WTC11 (cell line): Measurements from ENCODE around the gene RAI1. TPM values are rescaled to one million over a fixed set of nuclear protein-coding genes. Genes with fewer than 3 reads are reported as not detected.

Source experiments
- ATAC-seq: fragments of 200-7000 bp; cut with Tn5 transposase; 2 replicates; pipeline ENCODE4 v1.10.0; 2021; ENCODE audit warnings: mild to moderate bottlenecking, moderate library complexity
- CTCF ChIA-PET: fragments of 300-600 bp; sonication (Branson Sonifier 250); formaldehyde crosslinking; loops from one replicate; lab custom pipeline; 2021; ENCODE audit warnings: antibody characterized with exemption; lab: Charles Lee
- POLR2A ChIA-PET: fragments of 350-600 bp; sonication (Branson Sonifier 250); formaldehyde crosslinking; loops from one replicate; lab custom pipeline; 2021; ENCODE audit warnings: antibody characterized with exemption; lab: Charles Lee
- DNase-seq: peaks from one replicate; pipeline ENCODE4 v3.0.0; 2021; ENCODE audit warnings: low spot score
- H3K27ac Mint-ChIP-seq: 2 replicates; pipeline ENCODE4 v1.8.0; 2021; ENCODE audit warnings: mixed read lengths
- H3K27me3 Mint-ChIP-seq: 2 replicates; pipeline ENCODE4 v1.8.0; 2021; ENCODE audit warnings: low read depth, mild to moderate bottlenecking, moderate library complexity, mixed read lengths
- H3K36me3 Mint-ChIP-seq: 2 replicates; pipeline ENCODE4 v1.8.0; 2021; ENCODE audit warnings: mixed read lengths
- H3K4me1 Mint-ChIP-seq: 2 replicates; pipeline ENCODE4 v1.8.0; 2022; ENCODE audit warnings: mixed read lengths
- H3K4me3 Mint-ChIP-seq: 2 replicates; pipeline ENCODE4 v1.8.0; 2021; ENCODE audit warnings: mild to moderate bottlenecking, moderate library complexity, mixed read lengths
- H3K9me3 Mint-ChIP-seq: 2 replicates; pipeline ENCODE4 v1.8.0; 2021; ENCODE audit warnings: mixed read lengths
- EMX1 ChIP-seq: fragments of 250-450 bp; sonication (Bioruptor Pico); IDR thresholded peaks from 2 replicates; pipeline ENCODE4 v1.8.0; 2021; ENCODE audit warnings: mild to moderate bottlenecking
- FOXJ3 ChIP-seq: sonication (generic); formaldehyde crosslinking; IDR thresholded peaks from 2 replicates; pipeline ENCODE4 v1.9.0; 2021; ENCODE audit warnings: missing genetic modification reagents, mild to moderate bottlenecking, borderline replicate concordance
- FOXK1 ChIP-seq: sonication (generic); formaldehyde crosslinking; IDR thresholded peaks from 2 replicates; pipeline ENCODE4 v1.8.0; 2022; ENCODE audit warnings: mild to moderate bottlenecking, moderate library complexity, missing genetic modification reagents
- GRHL2 ChIP-seq: fragments of 250-450 bp; sonication (Bioruptor Pico); IDR thresholded peaks from 2 replicates; pipeline ENCODE4 v1.8.0; 2022; ENCODE audit warnings: mild to moderate bottlenecking, moderate library complexity; ENCODE audit not compliant: insufficient replicate concordance, severe bottlenecking
- NR2C2 ChIP-seq: sonication (generic); formaldehyde crosslinking; IDR thresholded peaks from 2 replicates; pipeline ENCODE4 v1.8.0; 2022; ENCODE audit warnings: mild to moderate bottlenecking, missing genetic modification reagents
- RELA ChIP-seq: sonication (generic); formaldehyde crosslinking; IDR thresholded peaks from 2 replicates; pipeline ENCODE4 v1.8.1; 2022; ENCODE audit warnings: missing genetic modification reagents, mild to moderate bottlenecking, borderline replicate concordance
- ZNF219 ChIP-seq: sonication (generic); formaldehyde crosslinking; IDR thresholded peaks from 2 replicates; pipeline ENCODE4 v1.8.0; 2023; ENCODE audit warnings: missing genetic modification reagents, mild to moderate bottlenecking, borderline replicate concordance
- ZNF263 ChIP-seq: sonication (generic); formaldehyde crosslinking; IDR thresholded peaks from 2 replicates; pipeline ENCODE4 v1.8.1; 2022; ENCODE audit warnings: low read depth, mild to moderate bottlenecking, moderate library complexity, missing genetic modification reagents
- total RNA-seq: library from RNA; stranded (reverse); gene quantifications from 3 replicates; pipeline ENCODE4 v1.2.3, GENCODE V29; 2021
- TF ChIP-seq, protein P1 (sequence below): sonication (generic); formaldehyde crosslinking; IDR thresholded peaks from 2 replicates; pipeline ENCODE4 v1.8.1; 2022; ENCODE audit warnings: mild to moderate bottlenecking, missing genetic modification reagents, moderate library complexity, borderline replicate concordance
- TF ChIP-seq, protein P2 (sequence below): sonication (generic); formaldehyde crosslinking; IDR thresholded peaks from 2 replicates; pipeline ENCODE4 v1.8.1; 2022; ENCODE audit warnings: low read depth, mild to moderate bottlenecking, moderate library complexity, missing genetic modification reagents, borderline replicate concordance
- TF ChIP-seq, protein P3 (sequence below): fragments of 250-450 bp; sonication (Bioruptor Pico); conservative IDR thresholded peaks from 2 replicates; pipeline ENCODE4 v1.9.0; 2021; ENCODE audit warnings: mild to moderate bottlenecking
- TF ChIP-seq, protein P4 (sequence below): sonication (generic); formaldehyde crosslinking; IDR thresholded peaks from 2 replicates; pipeline ENCODE4 v1.8.1; 2022; ENCODE audit warnings: low read depth, missing genetic modification reagents, borderline replicate concordance
- TF ChIP-seq, protein P5 (sequence below): sonication (generic); formaldehyde crosslinking; IDR thresholded peaks from 2 replicates; pipeline ENCODE4 v1.8.0; 2023; ENCODE audit warnings: missing genetic modification reagents
- TF ChIP-seq, protein P6 (sequence below): fragments of 250-450 bp; sonication (Bioruptor Pico); IDR thresholded peaks from 2 replicates; pipeline ENCODE4 v1.8.0; 2021; ENCODE audit warnings: mild to moderate bottlenecking
- TF ChIP-seq, protein P7 (sequence below): sonication (generic); formaldehyde crosslinking; IDR thresholded peaks from 2 replicates; pipeline ENCODE4 v1.8.1; 2023; ENCODE audit warnings: mild to moderate bottlenecking, missing genetic modification reagents, borderline replicate concordance
- TF ChIP-seq, protein P8 (sequence below): sonication (generic); formaldehyde crosslinking; IDR thresholded peaks from 2 replicates; pipeline ENCODE4 v1.8.1; 2023; ENCODE audit warnings: mild to moderate bottlenecking, missing genetic modification reagents, moderate library complexity
- TF ChIP-seq, protein P9 (sequence below): sonication (generic); formaldehyde crosslinking; IDR thresholded peaks from 2 replicates; pipeline ENCODE4 v1.8.0; 2022; ENCODE audit warnings: missing genetic modification reagents

The RAI1 gene
- total RNA-seq, 1 experiment from 2014 or later, result 12.7 TPM

DNA sequence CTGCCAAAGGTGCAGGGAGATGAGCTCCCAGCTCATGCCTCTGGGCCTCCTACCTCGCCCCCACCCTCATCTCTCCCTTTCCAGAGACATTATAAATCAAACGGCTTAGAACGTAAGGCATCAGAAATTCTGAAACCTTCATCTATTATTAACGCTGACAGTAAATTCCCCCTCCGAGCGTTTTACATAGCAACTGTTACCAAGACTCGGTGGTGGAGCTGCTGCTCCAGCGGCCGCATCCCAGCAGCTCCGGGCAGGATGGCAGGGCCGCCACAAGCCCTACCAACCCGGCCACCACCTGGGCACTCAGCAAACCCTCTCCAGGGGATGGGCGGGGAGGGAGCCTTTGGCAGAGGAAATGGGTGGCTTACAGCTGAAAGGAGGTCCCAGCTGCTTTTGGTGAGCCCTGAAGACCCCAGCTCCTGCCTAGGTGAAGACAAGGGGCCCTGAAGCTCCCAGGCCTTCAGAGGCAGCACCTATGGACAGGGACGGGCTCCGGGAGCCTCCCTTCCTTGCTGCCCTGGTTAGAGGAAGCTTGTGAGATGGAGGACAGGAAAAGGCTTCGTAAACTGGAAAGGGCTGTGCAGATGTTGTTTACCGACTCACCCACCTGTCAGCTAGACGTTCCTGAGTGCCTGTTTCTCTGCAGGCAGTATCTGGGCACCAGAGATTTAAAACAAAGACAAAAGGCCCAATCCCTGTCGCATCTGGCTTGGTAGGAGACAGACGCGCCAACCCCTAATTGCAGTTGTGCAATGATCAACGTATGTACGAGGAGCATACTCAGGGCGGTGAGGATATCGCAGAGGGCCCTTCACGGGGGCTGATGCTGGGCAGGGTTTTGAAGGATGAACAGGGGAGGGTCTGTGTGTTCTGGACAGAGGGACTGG is 76.9 kb downstream of the RAI1 start:
- no peaks in the 10 kb centered on the region for H3K27me3 Mint-ChIP-seq
- H3K4me1 Mint-ChIP-seq, result peaks cover 16% of the 10 kb centered on the region
- TF ChIP-seq FOXJ3 (CRISPR knock-in tag) (no peak), RELA (CRISPR knock-in tag) (no peak), NR2C2 (CRISPR knock-in tag) (no peak), ZNF219 (no peak), GRHL2 (no peak), ZNF263 (no peak), FOXK1 (CRISPR knock-in tag) (no peak), EMX1 (no peak)
- TF ChIP-seq, protein P1, sequence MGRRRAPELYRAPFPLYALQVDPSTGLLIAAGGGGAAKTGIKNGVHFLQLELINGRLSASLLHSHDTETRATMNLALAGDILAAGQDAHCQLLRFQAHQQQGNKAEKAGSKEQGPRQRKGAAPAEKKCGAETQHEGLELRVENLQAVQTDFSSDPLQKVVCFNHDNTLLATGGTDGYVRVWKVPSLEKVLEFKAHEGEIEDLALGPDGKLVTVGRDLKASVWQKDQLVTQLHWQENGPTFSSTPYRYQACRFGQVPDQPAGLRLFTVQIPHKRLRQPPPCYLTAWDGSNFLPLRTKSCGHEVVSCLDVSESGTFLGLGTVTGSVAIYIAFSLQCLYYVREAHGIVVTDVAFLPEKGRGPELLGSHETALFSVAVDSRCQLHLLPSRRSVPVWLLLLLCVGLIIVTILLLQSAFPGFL (CRISPR knock-in tag), result no peak
- TF ChIP-seq, protein P2, sequence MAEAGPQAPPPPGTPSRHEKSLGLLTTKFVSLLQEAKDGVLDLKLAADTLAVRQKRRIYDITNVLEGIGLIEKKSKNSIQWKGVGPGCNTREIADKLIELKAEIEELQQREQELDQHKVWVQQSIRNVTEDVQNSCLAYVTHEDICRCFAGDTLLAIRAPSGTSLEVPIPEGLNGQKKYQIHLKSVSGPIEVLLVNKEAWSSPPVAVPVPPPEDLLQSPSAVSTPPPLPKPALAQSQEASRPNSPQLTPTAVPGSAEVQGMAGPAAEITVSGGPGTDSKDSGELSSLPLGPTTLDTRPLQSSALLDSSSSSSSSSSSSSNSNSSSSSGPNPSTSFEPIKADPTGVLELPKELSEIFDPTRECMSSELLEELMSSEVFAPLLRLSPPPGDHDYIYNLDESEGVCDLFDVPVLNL (CRISPR knock-in tag), result no peak
- TF ChIP-seq, protein P3, sequence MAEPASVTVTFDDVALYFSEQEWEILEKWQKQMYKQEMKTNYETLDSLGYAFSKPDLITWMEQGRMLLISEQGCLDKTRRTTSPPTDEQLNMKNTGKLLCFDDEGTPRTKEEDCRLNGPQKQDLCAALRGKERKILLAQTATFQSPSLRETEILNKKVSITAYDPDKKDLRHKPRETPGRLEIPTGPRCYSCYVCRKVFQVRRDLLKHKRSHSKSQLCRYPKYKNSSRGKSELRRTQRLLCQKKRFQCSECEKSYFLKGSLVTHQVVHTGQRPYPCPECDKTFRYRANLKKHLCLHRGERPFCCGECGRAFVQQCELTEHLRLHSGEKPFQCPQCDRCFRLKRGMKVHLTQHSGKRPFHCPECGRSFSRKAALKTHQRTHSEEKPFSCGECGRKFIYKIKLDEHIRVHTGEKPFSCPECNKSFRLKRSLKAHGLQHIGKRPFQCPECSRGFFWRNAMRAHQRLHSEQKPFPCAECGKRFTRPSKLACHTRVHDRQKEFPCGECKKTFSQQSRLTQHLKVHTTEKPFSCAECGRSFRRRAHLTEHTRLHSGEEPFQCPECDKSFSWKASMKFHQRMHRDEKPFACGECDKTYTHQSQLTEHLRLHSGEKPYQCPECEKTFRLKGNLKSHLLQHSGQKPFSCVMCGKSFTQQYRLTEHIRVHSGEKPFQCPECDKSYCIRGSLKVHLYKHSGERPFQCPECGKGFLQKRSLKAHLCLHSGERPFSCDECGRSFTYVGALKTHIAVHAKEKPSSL (CRISPR knock-in tag), result no peak
- TF ChIP-seq, protein P4, sequence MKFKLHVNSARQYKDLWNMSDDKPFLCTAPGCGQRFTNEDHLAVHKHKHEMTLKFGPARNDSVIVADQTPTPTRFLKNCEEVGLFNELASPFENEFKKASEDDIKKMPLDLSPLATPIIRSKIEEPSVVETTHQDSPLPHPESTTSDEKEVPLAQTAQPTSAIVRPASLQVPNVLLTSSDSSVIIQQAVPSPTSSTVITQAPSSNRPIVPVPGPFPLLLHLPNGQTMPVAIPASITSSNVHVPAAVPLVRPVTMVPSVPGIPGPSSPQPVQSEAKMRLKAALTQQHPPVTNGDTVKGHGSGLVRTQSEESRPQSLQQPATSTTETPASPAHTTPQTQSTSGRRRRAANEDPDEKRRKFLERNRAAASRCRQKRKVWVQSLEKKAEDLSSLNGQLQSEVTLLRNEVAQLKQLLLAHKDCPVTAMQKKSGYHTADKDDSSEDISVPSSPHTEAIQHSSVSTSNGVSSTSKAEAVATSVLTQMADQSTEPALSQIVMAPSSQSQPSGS (CRISPR knock-in tag), result no peak
- TF ChIP-seq, protein P5, sequence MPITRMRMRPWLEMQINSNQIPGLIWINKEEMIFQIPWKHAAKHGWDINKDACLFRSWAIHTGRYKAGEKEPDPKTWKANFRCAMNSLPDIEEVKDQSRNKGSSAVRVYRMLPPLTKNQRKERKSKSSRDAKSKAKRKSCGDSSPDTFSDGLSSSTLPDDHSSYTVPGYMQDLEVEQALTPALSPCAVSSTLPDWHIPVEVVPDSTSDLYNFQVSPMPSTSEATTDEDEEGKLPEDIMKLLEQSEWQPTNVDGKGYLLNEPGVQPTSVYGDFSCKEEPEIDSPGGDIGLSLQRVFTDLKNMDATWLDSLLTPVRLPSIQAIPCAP (CRISPR knock-in tag), result no peak
- TF ChIP-seq, protein P6, sequence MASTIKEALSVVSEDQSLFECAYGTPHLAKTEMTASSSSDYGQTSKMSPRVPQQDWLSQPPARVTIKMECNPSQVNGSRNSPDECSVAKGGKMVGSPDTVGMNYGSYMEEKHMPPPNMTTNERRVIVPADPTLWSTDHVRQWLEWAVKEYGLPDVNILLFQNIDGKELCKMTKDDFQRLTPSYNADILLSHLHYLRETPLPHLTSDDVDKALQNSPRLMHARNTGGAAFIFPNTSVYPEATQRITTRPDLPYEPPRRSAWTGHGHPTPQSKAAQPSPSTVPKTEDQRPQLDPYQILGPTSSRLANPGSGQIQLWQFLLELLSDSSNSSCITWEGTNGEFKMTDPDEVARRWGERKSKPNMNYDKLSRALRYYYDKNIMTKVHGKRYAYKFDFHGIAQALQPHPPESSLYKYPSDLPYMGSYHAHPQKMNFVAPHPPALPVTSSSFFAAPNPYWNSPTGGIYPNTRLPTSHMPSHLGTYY (CRISPR knock-in tag), result no peak
- TF ChIP-seq, protein P7, sequence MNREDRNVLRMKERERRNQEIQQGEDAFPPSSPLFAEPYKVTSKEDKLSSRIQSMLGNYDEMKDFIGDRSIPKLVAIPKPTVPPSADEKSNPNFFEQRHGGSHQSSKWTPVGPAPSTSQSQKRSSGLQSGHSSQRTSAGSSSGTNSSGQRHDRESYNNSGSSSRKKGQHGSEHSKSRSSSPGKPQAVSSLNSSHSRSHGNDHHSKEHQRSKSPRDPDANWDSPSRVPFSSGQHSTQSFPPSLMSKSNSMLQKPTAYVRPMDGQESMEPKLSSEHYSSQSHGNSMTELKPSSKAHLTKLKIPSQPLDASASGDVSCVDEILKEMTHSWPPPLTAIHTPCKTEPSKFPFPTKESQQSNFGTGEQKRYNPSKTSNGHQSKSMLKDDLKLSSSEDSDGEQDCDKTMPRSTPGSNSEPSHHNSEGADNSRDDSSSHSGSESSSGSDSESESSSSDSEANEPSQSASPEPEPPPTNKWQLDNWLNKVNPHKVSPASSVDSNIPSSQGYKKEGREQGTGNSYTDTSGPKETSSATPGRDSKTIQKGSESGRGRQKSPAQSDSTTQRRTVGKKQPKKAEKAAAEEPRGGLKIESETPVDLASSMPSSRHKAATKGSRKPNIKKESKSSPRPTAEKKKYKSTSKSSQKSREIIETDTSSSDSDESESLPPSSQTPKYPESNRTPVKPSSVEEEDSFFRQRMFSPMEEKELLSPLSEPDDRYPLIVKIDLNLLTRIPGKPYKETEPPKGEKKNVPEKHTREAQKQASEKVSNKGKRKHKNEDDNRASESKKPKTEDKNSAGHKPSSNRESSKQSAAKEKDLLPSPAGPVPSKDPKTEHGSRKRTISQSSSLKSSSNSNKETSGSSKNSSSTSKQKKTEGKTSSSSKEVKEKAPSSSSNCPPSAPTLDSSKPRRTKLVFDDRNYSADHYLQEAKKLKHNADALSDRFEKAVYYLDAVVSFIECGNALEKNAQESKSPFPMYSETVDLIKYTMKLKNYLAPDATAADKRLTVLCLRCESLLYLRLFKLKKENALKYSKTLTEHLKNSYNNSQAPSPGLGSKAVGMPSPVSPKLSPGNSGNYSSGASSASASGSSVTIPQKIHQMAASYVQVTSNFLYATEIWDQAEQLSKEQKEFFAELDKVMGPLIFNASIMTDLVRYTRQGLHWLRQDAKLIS (CRISPR knock-in tag), result no peak
- TF ChIP-seq, protein P8, sequence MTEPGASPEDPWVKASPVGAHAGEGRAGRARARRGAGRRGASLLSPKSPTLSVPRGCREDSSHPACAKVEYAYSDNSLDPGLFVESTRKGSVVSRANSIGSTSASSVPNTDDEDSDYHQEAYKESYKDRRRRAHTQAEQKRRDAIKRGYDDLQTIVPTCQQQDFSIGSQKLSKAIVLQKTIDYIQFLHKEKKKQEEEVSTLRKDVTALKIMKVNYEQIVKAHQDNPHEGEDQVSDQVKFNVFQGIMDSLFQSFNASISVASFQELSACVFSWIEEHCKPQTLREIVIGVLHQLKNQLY, result no peak
- TF ChIP-seq, protein P9, sequence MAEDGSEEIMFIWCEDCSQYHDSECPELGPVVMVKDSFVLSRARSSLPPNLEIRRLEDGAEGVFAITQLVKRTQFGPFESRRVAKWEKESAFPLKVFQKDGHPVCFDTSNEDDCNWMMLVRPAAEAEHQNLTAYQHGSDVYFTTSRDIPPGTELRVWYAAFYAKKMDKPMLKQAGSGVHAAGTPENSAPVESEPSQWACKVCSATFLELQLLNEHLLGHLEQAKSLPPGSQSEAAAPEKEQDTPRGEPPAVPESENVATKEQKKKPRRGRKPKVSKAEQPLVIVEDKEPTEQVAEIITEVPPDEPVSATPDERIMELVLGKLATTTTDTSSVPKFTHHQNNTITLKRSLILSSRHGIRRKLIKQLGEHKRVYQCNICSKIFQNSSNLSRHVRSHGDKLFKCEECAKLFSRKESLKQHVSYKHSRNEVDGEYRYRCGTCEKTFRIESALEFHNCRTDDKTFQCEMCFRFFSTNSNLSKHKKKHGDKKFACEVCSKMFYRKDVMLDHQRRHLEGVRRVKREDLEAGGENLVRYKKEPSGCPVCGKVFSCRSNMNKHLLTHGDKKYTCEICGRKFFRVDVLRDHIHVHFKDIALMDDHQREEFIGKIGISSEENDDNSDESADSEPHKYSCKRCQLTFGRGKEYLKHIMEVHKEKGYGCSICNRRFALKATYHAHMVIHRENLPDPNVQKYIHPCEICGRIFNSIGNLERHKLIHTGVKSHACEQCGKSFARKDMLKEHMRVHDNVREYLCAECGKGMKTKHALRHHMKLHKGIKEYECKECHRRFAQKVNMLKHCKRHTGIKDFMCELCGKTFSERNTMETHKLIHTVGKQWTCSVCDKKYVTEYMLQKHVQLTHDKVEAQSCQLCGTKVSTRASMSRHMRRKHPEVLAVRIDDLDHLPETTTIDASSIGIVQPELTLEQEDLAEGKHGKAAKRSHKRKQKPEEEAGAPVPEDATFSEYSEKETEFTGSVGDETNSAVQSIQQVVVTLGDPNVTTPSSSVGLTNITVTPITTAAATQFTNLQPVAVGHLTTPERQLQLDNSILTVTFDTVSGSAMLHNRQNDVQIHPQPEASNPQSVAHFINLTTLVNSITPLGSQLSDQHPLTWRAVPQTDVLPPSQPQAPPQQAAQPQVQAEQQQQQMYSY (CRISPR knock-in tag), result no peak
- ATAC-seq, result no peak
- ChIA-PET CTCF (interaction anchor here (0.6 to 2.2 kb wide), 6 partner anchors 9 to 214 kb away, joined by 3 to 7 read pairs (median 4); partner anchors contain the start of genes DRC3 and TOM1L2), POLR2A (interaction anchor here (0.5 to 0.6 kb wide), 2 partner anchors 8 to 18 kb away, joined by 3 to 4 read pairs; no protein-coding TSS in a partner anchor)
- H3K27ac Mint-ChIP-seq, result 0 out of 2 replicates have a peak overlapping the region, but pooled peaks have one; percentile 28
- no peaks in the 10 kb centered on the region for H3K9me3 Mint-ChIP-seq
- DNase-seq, result no peak
- H3K4me3 Mint-ChIP-seq, result no peak overlapping the region
- H3K36me3 Mint-ChIP-seq, result no peaks in the 10 kb centered on the region
